ENCODE data around the gene GUCD1. TPM values are rescaled to one million over a fixed set of nuclear protein-coding genes. Genes with fewer than 3 reads are reported as not detected.

Gene GUCD1
- total and polyA plus RNA-seq, 2 donors from 2014 or later, result 111 to 150 TPM

DNA sequence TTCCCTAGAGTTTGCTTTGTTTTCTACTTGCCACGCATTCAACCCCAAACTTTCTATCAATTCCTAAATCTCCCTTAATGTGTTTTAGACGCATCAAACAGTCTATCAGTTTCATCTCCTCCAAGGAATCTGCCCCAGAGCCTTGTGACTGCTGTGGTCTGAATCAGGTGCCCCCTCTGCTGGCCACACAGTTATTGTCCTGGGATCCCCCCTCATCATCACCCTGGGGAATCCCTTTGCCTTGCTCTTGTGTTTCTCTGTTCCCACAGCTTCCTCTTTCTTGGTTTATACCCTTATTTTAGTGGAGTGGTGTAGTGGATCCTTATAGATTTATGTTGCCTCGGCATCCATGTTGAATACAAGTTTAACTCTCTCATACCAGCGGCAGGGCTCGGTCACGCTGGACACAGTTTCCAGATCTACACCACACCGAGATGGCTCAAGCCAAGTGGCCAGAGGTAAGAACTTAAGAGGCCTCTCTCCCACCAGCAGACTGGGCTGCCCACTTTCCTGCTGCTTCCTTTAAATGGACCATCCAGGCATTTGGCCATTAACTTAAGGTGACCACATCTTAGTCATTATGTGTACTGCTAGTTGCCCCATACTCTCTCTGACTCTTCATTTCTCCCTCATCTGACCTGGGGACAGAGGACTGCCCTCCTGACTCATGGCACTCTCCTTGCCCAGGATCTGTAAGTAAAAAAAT, 51.6 kb downstream of the GUCD1 start:
- Histone ChIP-seq H3K4me1 (ENCODE audit: control insufficient read depth in 2 of 3, insufficient read depth in 2 of 3, low read depth in 1 of 3, low read length in 3 of 3) (peaks cover 0 to 30% (median 12%) of the 10 kb centered on the region in 3 donors), H3K9ac (ENCODE audit: low read length in 3 of 3) (no peak overlapping the region), H3K36me3 (ENCODE audit: control insufficient read depth in 2 of 3, insufficient read depth in 3 of 3, low read length in 3 of 3) (peaks cover 0 to 12% (median 2%) of the 10 kb centered on the region in 3 donors), H3K4me3 (ENCODE audit: low read length in 3 of 3) (no peak overlapping the region), H3K9me3 (ENCODE audit: control insufficient read depth in 2 of 3, insufficient read depth in 1 of 3, low read length in 3 of 3) (no peaks in the 10 kb centered on the region), H3K27ac (ENCODE audit: low read depth in 2 of 2, low read length in 2 of 2) (no peak overlapping the region), H3K27me3 (ENCODE audit: control insufficient read depth, insufficient read depth, low read length) (no peaks in the 10 kb centered on the region)
- TF ChIP-seq CTCF (IDR thresholded peaks at IDR 0.05; ENCODE audit: borderline replicate concordance, extremely low read depth, insufficient read depth), result peak; percentile 52
- DNase-seq, result peak in 3 of 5 donors; percentile 31 to 77 (median 44)
- intact Hi-C loops (cut with DNase I), result loop anchor here (10.0 kb wide), 1 partner anchor 78 kb away; the partner anchor contains the start of gene ADORA2A
- FAIRE-seq, result no peak

DNA sequence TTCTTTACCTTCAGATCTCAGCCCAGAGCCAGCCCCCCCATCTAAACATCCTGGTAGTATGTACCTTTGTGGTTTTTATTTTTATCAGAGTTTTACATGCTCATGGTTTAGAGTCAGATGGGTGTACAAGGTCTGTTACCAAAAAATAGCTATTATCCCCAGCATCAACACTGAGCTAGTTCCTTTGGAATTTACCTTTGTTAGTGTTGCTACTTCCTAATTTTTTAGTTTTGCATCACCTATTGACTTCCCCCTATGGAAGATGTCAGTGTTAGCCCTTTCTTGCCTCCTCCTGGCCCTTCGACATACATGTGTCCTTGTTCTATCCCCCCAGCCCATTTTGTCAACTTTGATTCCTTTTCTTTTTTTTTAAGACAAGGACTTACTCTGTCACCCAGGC, 52.4 kb downstream of the GUCD1 start:
- Histone ChIP-seq H3K9ac (ENCODE audit: low read length in 3 of 3) (no peak overlapping the region), H3K36me3 (ENCODE audit: control insufficient read depth in 2 of 3, insufficient read depth in 3 of 3, low read length in 3 of 3) (peaks cover 0 to 12% (median 2%) of the 10 kb centered on the region in 3 donors), H3K9me3 (ENCODE audit: control insufficient read depth in 2 of 3, insufficient read depth in 1 of 3, low read length in 3 of 3) (no peaks in the 10 kb centered on the region), H3K27ac (ENCODE audit: low read depth in 2 of 2, low read length in 2 of 2) (no peak overlapping the region), H3K4me3 (ENCODE audit: low read length in 3 of 3) (no peak overlapping the region), H3K27me3 (ENCODE audit: control insufficient read depth, insufficient read depth, low read length) (no peaks in the 10 kb centered on the region), H3K4me1 (ENCODE audit: control insufficient read depth in 2 of 3, insufficient read depth in 2 of 3, low read depth in 1 of 3, low read length in 3 of 3) (peaks cover 0 to 37% (median 15%) of the 10 kb centered on the region in 3 donors)
- FAIRE-seq, result no peak
- intact Hi-C loops (cut with DNase I), result loop anchor here (10.0 kb wide), 1 partner anchor 78 kb away; the partner anchor contains the start of gene ADORA2A
- TF ChIP-seq CTCF (IDR thresholded peaks at IDR 0.05; ENCODE audit: borderline replicate concordance, extremely low read depth, insufficient read depth), result no peak
- no peak for DNase-seq

- intact Hi-C loops (cut with DNase I), result loop anchor here (10.0 kb wide), 1 partner anchor 77 kb away; the partner anchor contains the start of gene ADORA2A
- no peak for FAIRE-seq
- Histone ChIP-seq H3K36me3 (ENCODE audit: control insufficient read depth in 2 of 3, insufficient read depth in 3 of 3, low read length in 3 of 3) (peaks cover 0 to 12% (median 2%) of the 10 kb centered on the region in 3 donors), H3K27me3 (ENCODE audit: control insufficient read depth, insufficient read depth, low read length) (no peaks in the 10 kb centered on the region), H3K4me3 (ENCODE audit: low read length in 3 of 3) (no peak overlapping the region), H3K9me3 (ENCODE audit: control insufficient read depth in 2 of 3, insufficient read depth in 1 of 3, low read length in 3 of 3) (no peaks in the 10 kb centered on the region), H3K9ac (ENCODE audit: low read length in 3 of 3) (no peak overlapping the region), H3K4me1 (ENCODE audit: control insufficient read depth in 2 of 3, insufficient read depth in 2 of 3, low read depth in 1 of 3, low read length in 3 of 3) (peaks cover 0 to 36% (median 15%) of the 10 kb centered on the region in 3 donors), H3K27ac (ENCODE audit: low read depth in 2 of 2, low read length in 2 of 2) (no peak overlapping the region)
- DNase-seq, result no peak
- TF ChIP-seq CTCF (IDR thresholded peaks at IDR 0.05; ENCODE audit: borderline replicate concordance, extremely low read depth, insufficient read depth), result no peak
These were observed 52.9 kb downstream of the GUCD1 start for GRCh38 chr22:24502034-24502433.
